ENCODE data around the gene TOLLIP.

GRCh38 chr11:1348796-1349326 is 39.4 kb upstream of the TOLLIP start:
- TF ChIP-seq TCF7L2 (IDR thresholded peaks at IDR 0.05; ENCODE audit: borderline replicate concordance, low read depth, low read length) (no peak), TSHZ1 (tag by site-specific recombination; IDR thresholded peaks at IDR 0.05; ENCODE audit: borderline replicate concordance) (no peak), ZNF292 (tag by site-specific recombination; IDR thresholded peaks at IDR 0.05; ENCODE audit: borderline replicate concordance, low read depth) (no peak), ZNF19 (tag by site-specific recombination; IDR thresholded peaks at IDR 0.05; ENCODE audit: low read depth) (no peak), ZNF76 (tag by site-specific recombination; IDR thresholded peaks at IDR 0.05; ENCODE audit: borderline replicate concordance, low read depth) (no peak), ZBTB8A (tag by site-specific recombination; IDR thresholded peaks at IDR 0.05) (no peak), ZNF670 (tag by site-specific recombination; IDR thresholded peaks at IDR 0.05; ENCODE audit: low read depth) (no peak), ZNF529 (tag by site-specific recombination; IDR thresholded peaks at IDR 0.05; ENCODE audit: insufficient replicate concordance) (no peak), CTCF (tag by site-specific recombination; IDR thresholded peaks at IDR 0.05) (no peak), ZNF146 (tag by site-specific recombination; IDR thresholded peaks at IDR 0.05) (no peak), ZNF24 (tag by site-specific recombination; IDR thresholded peaks at IDR 0.05) (no peak), ZNF561 (tag by site-specific recombination; IDR thresholded peaks at IDR 0.05; ENCODE audit: borderline replicate concordance) (no peak), ZNF513 (tag by site-specific recombination; IDR thresholded peaks at IDR 0.05) (no peak), YY1 (tag by site-specific recombination; IDR thresholded peaks at IDR 0.05) (no peak)

Measured in HEK293 (cell line).